Spleen (tissue), 13 donors: Measurements from ENCODE around the gene SLC52A3. TPM values are rescaled to one million over a fixed set of nuclear protein-coding genes. Genes with fewer than 3 reads are reported as not detected.
"Not testable (repeated sequence)": the region's sequence is repeated elsewhere in the genome, so short reads cannot be mapped to it uniquely, and the experiment has no call there.

Source experiments
- DNase-seq: peaks from one replicate; pipeline ENCODE4 v3.0.0-alpha.2; 2020
- H3K27ac ChIP-seq, 8 donors: fragments of 200-600 bp; sonication (generic) in 7 of 8; 1 replicate in 4 of 8; 2 replicates in 4 of 8; pipeline versions ENCODE4 v1.5.0 to v1.8.0; 2016 to 2021; ENCODE audit warnings: inconsistent platforms in 4 of 8, mild to moderate bottlenecking in 4 of 8, moderate library complexity in 1 of 8
- H3K27me3 ChIP-seq, 7 donors: fragments of 200-600 bp; sonication (generic) in 6 of 7; replicated peaks in 1 of 7; 1 replicate in 4 of 7; 2 replicates in 3 of 7; pipeline versions ENCODE4 v1.5.0 to v1.8.0; 2016 to 2021; ENCODE audit warnings: inconsistent platforms in 3 of 7, mild to moderate bottlenecking in 1 of 7
- H3K36me3 ChIP-seq, 6 donors: fragments of 200-600 bp; sonication (generic) in 5 of 6; 1 replicate in 4 of 6; 2 replicates in 2 of 6; pipeline versions ENCODE4 v1.5.0 to v1.8.0; 2016 to 2021; ENCODE audit warnings: inconsistent platforms in 2 of 6
- H3K4me1 ChIP-seq, 6 donors: fragments of 200-600 bp; sonication (generic) in 5 of 6; 1 replicate in 3 of 6; 2 replicates in 3 of 6; pipeline versions ENCODE4 v1.5.0 to v1.8.0; 2016 to 2021; ENCODE audit warnings: inconsistent platforms in 3 of 6
- H3K4me3 ChIP-seq, 8 donors: fragments of 200-600 bp; sonication (generic) in 7 of 8; 1 replicate in 4 of 8; 2 replicates in 4 of 8; pipeline versions ENCODE4 v1.5.0 to v1.8.0; 2016 to 2021; ENCODE audit warnings: inconsistent platforms in 4 of 8, mild to moderate bottlenecking in 4 of 8, moderate library complexity in 2 of 8
- H3K9me3 ChIP-seq, 8 donors: fragments of 200-600 bp; sonication (generic) in 7 of 8; 1 replicate in 4 of 8; 2 replicates in 4 of 8; pipeline versions ENCODE4 v1.5.0 to v1.8.0; 2016 to 2021; ENCODE audit warnings: inconsistent platforms in 4 of 8
- POLR2A ChIP-seq, 3 donors: fragments of 450-650 bp; IDR thresholded peaks; one replicate each; pipeline ENCODE4 v1.5.1; 2017; ENCODE audit warnings: antibody characterized with exemption in 3 of 3, mild to moderate bottlenecking in 1 of 3
- POLR2AphosphoS5 ChIP-seq, 3 donors: sonication (generic); formaldehyde crosslinking; IDR thresholded peaks; one replicate each; pipeline ENCODE4 v1.5.1; 2017; ENCODE audit warnings: antibody characterized with exemption in 3 of 3
- WGBS, 5 donors: extraction: QIAGEN DNeasy Blood & Tissue Kit in 3 of 5; methylation state at CpG; one replicate each; pipeline versions ENCODE4 v1.1.5 to v1.1.7; 2013 to 2018; 5-methylcytosine and 5-hydroxymethylcytosine counted together
- intact Hi-C: fragments of 100-400 bp; cut with DNase I; formaldehyde crosslinking; loops from one replicate; pipeline ENCODE4 v1.15.0; 2023; ENCODE audit warnings: low total_unique reads
- long read RNA-seq, 2 donors: transcript quantifications; one replicate each; lab custom pipeline, GENCODE V29; 2026
- polyA plus RNA-seq, 3 donors: library from polyadenylated mRNA; stranded (reverse); fragments of 200-250 nt; gene quantifications; one replicate each; pipeline ENCODE4 v1.2.1, GENCODE V29; 2013
- total RNA-seq, 7 donors: library from RNA; depleted of rRNA in 3 of 7; stranded (reverse); fragments of >200 nt in 3 of 7; fragmentation: NEBNext Ultra II Directional in 4 of 7; extraction: Animal tissue kit (Norgen Biotek cat#: 25700) in 4 of 7; gene quantifications; one replicate each; pipeline versions ENCODE4 v1.1.0 to v1.2.1, GENCODE V29; 2016 to 2021
- TF ChIP-seq, protein P1 (sequence below), 11 experiments: fragments of 200-600 bp in 7 of 11; fragments of 450-650 bp in 4 of 11; sonication (generic) in 4 of 11; IDR thresholded peaks in 8 of 11; conservative IDR thresholded peaks in 3 of 11; 1 replicate in 7 of 11; 2 replicates in 4 of 11; pipeline versions ENCODE4 v1.4.0 to v1.8.0; 2016 to 2021; ENCODE audit warnings: antibody characterized with exemption in 11 of 11, inconsistent platforms in 4 of 11, mild to moderate bottlenecking in 1 of 11
- donor health status: healthy with polysubstance abuse.
- donor health status: DM: no; HTN: no; CAD: no; lungs with moderate emphysema.
- donor health status: DM: no; HTN: no; CAD: no.
- donor health status: Bipolar disorder and iron deficiency.
- donor health status: healthy.
- donor health status: DM: no; HTN: no; CAD: no.
- donor health status: DM: yes; HTN: yes; CAD: no.

Gene SLC52A3
- under 1 TPM in 4 of 7 donors, not detected in 3; 0.17 to 0.44 (median 0.27) TPM for total RNA-seq
- under 1 TPM; 0.03 to 0.08 (median 0.04) TPM for polyA plus RNA-seq
- long read RNA-seq, donor 1, result 0 reads
- long read RNA-seq, donor 2, result 0 reads

DNA sequence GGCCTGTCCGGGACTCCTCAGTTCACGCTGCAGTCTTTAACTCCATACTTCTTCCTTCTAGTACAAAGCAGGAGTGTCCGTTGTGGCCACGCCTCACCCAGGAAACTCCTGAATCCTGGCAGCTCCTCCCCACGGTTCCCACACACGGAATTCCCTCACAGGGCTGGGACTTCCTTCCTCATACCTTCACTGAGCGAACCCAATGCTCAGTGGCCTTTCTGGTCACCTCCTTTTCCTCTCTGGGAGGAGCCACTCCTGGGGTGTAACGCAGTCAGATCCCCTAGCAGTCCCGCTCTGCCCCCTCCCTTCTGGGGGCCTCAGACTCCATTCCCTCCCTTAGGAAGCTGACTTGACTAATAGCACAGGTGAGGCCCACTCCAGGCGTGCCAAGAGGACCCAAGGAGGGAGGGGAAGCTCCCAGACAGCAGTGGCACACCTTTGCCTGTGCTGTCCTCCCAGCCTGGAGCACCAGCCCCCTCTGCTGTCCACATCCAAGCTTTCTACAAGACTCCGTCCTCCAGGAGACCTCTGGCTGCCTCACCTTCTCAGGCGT, at the start of gene SLC52A3:
Gene SLC52A3 (minus strand): TSS at position 75 of the 553 bp plus-strand sequence. CDS start 2,726 bp downstream, outside the sequence.
- intact Hi-C loops, result no loop called here
- H3K36me3 ChIP-seq, result no peaks in the 10 kb centered on the region
- no peaks in the 10 kb centered on the region for H3K4me1 ChIP-seq
- H3K4me3 ChIP-seq, result peak within 1 kb of the TSS in 1 of 8 donors; percentile 4
- WGBS, 5 donors, result 41 to 60% (median 48%) methylated on average over 12 of the region's 12 CpGs
- no peak within 1 kb of the TSS for H3K27ac ChIP-seq
- peaks cover 0 to 5% (median 0%) of the 10 kb centered on the region in 8 donors for H3K9me3 ChIP-seq
- peaks cover 0 to 42% (median 0%) of the 10 kb centered on the region in 7 donors for H3K27me3 ChIP-seq
- no peak for DNase-seq
- TF ChIP-seq POLR2A (IDR thresholded peaks at IDR 0.05) (no peak), POLR2AphosphoS5 (IDR thresholded peaks at IDR 0.05) (no peak)
- TF ChIP-seq, protein P1, sequence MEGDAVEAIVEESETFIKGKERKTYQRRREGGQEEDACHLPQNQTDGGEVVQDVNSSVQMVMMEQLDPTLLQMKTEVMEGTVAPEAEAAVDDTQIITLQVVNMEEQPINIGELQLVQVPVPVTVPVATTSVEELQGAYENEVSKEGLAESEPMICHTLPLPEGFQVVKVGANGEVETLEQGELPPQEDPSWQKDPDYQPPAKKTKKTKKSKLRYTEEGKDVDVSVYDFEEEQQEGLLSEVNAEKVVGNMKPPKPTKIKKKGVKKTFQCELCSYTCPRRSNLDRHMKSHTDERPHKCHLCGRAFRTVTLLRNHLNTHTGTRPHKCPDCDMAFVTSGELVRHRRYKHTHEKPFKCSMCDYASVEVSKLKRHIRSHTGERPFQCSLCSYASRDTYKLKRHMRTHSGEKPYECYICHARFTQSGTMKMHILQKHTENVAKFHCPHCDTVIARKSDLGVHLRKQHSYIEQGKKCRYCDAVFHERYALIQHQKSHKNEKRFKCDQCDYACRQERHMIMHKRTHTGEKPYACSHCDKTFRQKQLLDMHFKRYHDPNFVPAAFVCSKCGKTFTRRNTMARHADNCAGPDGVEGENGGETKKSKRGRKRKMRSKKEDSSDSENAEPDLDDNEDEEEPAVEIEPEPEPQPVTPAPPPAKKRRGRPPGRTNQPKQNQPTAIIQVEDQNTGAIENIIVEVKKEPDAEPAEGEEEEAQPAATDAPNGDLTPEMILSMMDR (IDR thresholded peaks at IDR 0.05 in 8 of 11, conservative IDR thresholded peaks at IDR 0.05 in 3 of 11), result no peak

DNA sequence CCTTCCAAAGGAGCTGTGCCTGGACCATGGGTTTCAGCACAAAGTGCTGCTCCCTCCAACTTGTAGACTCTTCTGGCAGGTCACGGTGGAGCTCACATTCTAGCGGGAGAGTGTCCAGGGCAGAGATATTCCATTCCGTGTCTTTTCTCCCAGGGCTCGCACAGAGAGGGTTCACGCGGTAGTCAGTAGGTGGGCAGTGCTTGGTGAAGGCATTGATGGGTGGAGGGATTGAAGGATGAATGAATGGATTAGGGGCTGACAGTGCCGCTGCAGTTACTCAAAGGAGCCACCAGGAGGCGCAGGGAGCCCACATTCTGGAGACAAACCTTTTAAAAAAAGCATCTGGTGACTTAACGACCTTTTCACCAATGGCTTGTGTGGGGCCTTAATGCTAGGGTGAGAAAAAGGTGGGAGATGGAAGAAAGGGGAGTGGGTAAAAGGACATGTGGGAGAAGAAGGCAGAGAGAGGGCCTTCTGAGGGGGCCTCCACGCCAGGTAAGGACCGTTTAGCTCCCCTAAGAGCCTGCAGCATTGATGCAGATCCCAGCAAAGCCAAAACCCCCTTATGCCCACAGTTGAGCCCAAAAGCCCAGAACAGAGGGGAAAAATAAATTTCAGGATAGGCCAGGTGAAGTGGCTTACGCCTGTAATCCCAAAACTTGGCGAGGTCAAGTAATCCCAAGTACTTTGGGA, 47.8 kb upstream of the SLC52A3 start:
- TF ChIP-seq, protein P1 (IDR thresholded peaks at IDR 0.05 in 8 of 11, conservative IDR thresholded peaks at IDR 0.05 in 3 of 11), result peak; percentile 94 to 99 (median 97)
- TF ChIP-seq POLR2A (IDR thresholded peaks at IDR 0.05) (no peak), POLR2AphosphoS5 (IDR thresholded peaks at IDR 0.05) (no peak)
- intact Hi-C loops, result loop anchor here (2.0 to 5.0 kb wide), 2 partner anchors 141 to 291 kb away; no protein-coding TSS in a partner anchor
- WGBS, 5 donors, result 29 to 34% (median 30%) methylated on average over 13 of the region's 13 CpGs
- H3K36me3 ChIP-seq, result no peaks in the 10 kb centered on the region
- peaks cover 0 to 37% (median 0%) of the 10 kb centered on the region in 7 donors for H3K27me3 ChIP-seq
- H3K27ac ChIP-seq, result no peak overlapping the region
- DNase-seq, result peak; percentile 82
- H3K9me3 ChIP-seq, result no peaks in the 10 kb centered on the region
- no peak overlapping the region for H3K4me3 ChIP-seq
- H3K4me1 ChIP-seq, result peaks cover 0 to 6% (median 3%) of the 10 kb centered on the region in 6 donors

DNA sequence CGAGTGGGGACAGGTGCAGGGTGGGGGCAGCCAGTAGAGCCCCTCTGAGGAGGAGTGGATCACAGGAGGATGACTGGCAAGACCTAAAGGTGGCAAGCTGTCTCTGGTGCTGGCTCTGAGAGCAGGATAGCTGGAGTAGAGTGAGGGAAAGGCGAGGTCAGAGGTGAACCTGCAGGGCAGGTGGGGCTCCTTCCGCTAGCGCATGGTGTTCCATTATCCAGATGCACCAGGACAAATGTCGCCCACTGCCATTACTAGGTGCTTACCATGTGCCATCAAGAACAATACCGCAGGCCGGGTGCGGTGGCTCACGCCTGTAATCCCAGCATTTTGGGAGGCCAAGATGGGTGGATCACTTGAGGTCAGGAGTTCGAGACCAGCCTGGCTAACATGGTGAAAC, 46.9 kb upstream of the SLC52A3 start:
- no peak for TF ChIP-seq POLR2A (IDR thresholded peaks at IDR 0.05)
- TF ChIP-seq, protein P1 (IDR thresholded peaks at IDR 0.05 in 8 of 11, conservative IDR thresholded peaks at IDR 0.05 in 3 of 11), result no peak
- no peak for TF ChIP-seq POLR2AphosphoS5 (IDR thresholded peaks at IDR 0.05)
- 84 to 93% (median 89%) methylated on average over 10 of the region's 10 CpGs for WGBS, 5 donors

DNA sequence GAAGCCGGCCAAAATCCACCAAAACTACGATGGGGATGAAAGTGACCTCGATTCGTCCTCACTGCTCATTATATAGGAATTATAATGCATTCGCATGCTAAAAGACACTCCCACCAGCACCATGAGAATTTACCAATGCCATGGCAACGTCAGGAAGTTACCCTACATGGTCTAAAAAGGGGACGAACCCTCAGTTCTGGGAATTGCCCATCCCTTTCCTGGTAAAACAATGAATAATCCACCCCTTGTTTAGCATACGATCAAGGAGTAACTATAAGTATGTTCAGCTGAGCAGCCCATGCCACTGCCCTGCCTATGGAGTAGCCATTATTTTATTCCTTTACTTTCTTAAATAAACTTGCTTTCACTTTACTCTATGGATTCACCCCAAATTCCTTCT, 45.1 kb upstream of the SLC52A3 start:
- Histone ChIP-seq H3K4me1 (no peaks in the 10 kb centered on the region), H3K36me3 (no peaks in the 10 kb centered on the region), H3K27ac (no peak overlapping the region), H3K9me3 (no peaks in the 10 kb centered on the region), H3K4me3 (no peak overlapping the region), H3K27me3 (peaks cover 0 to 59% (median 2%) of the 10 kb centered on the region in 7 donors)
- TF ChIP-seq POLR2AphosphoS5 (IDR thresholded peaks at IDR 0.05) (no peak), POLR2A (IDR thresholded peaks at IDR 0.05) (no peak)
- TF ChIP-seq, protein P1 (IDR thresholded peaks at IDR 0.05 in 8 of 11, conservative IDR thresholded peaks at IDR 0.05 in 3 of 11), result no peak
- WGBS, 5 donors, result 40 to 75% (median 70%) methylated on average over 8 of the region's 8 CpGs
- intact Hi-C loops, result no loop called here
- DNase-seq, result no peak

More for the DNA sequence above, 46.9 kb upstream of the SLC52A3 start:
- peaks cover 0 to 44% (median 0%) of the 10 kb centered on the region in 7 donors for H3K27me3 ChIP-seq
- H3K4me3 ChIP-seq, result no peak overlapping the region
- no peaks in the 10 kb centered on the region for H3K9me3 ChIP-seq
- H3K4me1 ChIP-seq, result peaks cover 0 to 6% (median 3%) of the 10 kb centered on the region in 6 donors
- H3K27ac ChIP-seq, result no peak overlapping the region
- H3K36me3 ChIP-seq, result no peaks in the 10 kb centered on the region
- DNase-seq, result no peak
- intact Hi-C loops, result loop anchor here (5.0 kb wide), 1 partner anchor 292 kb away; no protein-coding TSS in a partner anchor

DNA sequence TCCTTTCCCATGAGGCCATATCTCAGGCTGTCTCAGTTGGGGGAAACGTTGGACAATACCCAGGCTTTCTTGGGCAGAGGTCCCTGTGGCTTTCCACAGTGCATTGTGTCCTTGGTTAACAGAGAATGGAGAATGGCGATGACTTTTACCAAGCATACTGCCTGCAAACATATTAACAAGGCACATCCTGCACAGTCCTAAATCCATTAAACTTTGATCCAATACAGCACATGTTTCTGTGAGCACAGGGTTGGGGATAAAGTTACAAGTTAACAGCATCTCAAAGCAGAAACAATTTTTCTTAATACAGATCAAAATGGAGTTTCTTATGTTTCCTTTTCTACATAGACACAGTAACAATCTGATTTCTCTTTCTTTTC, 44.1 kb upstream of the SLC52A3 start:
- H3K4me1 ChIP-seq, intact Hi-C loops, DNase-seq, H3K27ac ChIP-seq, H3K9me3 ChIP-seq, H3K36me3 ChIP-seq, H3K4me3 ChIP-seq: not testable (repeated sequence)
- WGBS, 5 donors, result 44 to 61% (median 56%) methylated on average over 2 of the region's 2 CpGs
- peaks cover 0 to 63% (median 2%) of the 10 kb centered on the region in 7 donors for H3K27me3 ChIP-seq

DNA sequence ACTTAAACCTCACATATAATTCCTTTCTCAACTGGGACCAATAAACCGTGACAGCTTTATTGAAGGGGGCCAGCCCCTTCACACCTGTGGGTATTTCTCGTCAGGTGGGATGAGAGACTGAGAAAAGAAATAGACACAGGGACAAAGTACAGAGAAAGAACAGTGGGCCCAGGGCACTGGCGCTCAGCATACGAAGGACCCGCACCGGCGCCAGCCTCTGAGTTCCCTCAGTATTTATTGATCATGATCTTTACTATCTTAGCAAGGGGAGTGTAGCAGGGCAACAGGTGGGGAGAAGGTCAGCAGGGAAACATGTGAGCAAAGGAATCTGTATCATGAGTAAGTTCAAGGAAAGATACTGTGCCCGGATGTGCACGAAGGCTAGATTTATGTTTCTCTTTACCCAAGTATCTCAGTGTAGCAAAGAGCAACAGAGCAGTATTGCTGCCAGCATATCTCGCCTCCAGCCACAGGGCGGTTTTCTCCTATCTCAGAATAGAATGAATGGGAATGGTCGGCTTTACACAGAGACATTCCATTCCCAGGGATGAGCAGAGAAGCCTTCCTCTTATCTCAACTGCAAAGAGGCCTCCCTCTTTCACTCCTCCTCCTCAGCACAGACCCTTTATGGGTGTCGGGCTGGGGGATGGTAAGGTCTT, 43.6 kb upstream of the SLC52A3 start:
- DNase-seq, H3K4me3 ChIP-seq, H3K4me1 ChIP-seq, H3K9me3 ChIP-seq, H3K27ac ChIP-seq, H3K36me3 ChIP-seq, intact Hi-C loops: not testable (repeated sequence)
- WGBS, 5 donors, result 75 to 85% (median 82%) methylated on average over 13 of the region's 13 CpGs
- H3K27me3 ChIP-seq, result peaks cover 0 to 67% (median 2%) of the 10 kb centered on the region in 7 donors
